Islet precursor cell (in vitro differentiated cells): ENCODE data around the gene PTPA.

ENCODE experiments used
- DNase-seq: peaks from one replicate; pipeline ENCODE4 v3.0.0-alpha.2; 2018

Gene PTPA

GRCh38 chr9:129110740-129111527 is at the start of gene PTPA, which contains the start of gene CRAT:
Gene PTPA, plus strand, starts transcription at chr9:129111415. Its CDS starts 186 bp downstream, at chr9:129111601.
Gene CRAT, minus strand, starts transcription at chr9:129110793. Its CDS starts 284 bp downstream, at chr9:129110509.
- DNase-seq: peak; percentile 98

- no peak for DNase-seq
These were observed 48.2 kb upstream of the PTPA start for GRCh38 chr9:129063061-129063460.

GRCh38 chr9:129064499-129064908 is 46.7 kb upstream of the PTPA start:
- DNase-seq: no peak

GRCh38 chr9:129068110-129068509 is 43.1 kb upstream of the PTPA start:
- DNase-seq: no peak

DNA sequence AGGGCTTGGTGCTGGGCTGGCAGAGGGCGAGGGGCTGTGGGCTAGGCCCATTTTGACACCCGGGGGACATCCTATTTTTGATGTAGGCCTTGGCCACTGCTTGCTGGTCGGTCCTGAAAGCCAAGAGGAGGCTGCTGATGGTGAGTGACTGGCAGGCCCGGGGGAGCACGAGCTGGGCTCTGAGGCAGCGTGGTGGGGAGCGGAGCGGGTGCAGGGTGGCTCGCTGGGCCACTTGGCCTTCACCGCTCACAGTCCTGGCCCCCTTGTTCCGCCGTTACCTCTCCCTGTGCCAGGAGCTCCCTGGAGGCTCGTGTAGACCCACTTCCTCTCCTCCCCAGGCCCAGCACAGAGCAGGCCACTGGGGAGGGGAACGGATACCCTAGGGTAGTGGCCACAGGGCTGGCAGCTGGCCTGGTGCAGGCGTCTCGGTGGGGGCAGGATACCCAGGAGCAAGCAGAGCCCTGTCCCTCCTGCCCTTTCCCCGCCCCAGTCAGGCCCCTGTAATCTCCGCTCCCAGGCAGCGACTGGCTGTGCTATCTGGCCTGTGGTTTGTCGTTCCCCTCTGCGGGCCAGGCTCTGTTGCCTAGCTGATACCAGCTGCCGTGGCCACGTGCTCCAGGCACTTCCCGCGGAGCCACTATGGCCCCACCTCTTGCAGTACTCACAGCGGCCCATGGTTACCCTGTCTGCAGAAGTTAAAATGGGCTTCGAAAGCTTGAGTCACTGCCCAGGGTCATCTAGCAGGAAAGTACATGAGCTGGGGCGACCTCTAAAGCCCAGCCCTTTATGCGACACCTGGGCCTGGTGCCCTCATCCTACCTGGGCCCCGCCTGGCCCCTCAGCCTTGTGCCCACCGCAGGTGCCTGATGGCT is 42.0 kb upstream of the PTPA start:
- peak; percentile 72 for DNase-seq

GRCh38 chr9:129069862-129070641 is 41.2 kb upstream of the PTPA start:
- no peak for DNase-seq

- no peak for DNase-seq
These were observed 40.3 kb upstream of the PTPA start for GRCh38 chr9:129070696-129071525.

- DNase-seq: no peak
These were observed 39.6 kb upstream of the PTPA start for GRCh38 chr9:129071526-129072126.

GRCh38 chr9:129072171-129072570 is 39.0 kb upstream of the PTPA start:
- DNase-seq: no peak

GRCh38 chr9:129073404-129073803 is 37.8 kb upstream of the PTPA start:
- no peak for DNase-seq

GRCh38 chr9:129074106-129074505 is 37.1 kb upstream of the PTPA start:
- DNase-seq: no peak

DNA sequence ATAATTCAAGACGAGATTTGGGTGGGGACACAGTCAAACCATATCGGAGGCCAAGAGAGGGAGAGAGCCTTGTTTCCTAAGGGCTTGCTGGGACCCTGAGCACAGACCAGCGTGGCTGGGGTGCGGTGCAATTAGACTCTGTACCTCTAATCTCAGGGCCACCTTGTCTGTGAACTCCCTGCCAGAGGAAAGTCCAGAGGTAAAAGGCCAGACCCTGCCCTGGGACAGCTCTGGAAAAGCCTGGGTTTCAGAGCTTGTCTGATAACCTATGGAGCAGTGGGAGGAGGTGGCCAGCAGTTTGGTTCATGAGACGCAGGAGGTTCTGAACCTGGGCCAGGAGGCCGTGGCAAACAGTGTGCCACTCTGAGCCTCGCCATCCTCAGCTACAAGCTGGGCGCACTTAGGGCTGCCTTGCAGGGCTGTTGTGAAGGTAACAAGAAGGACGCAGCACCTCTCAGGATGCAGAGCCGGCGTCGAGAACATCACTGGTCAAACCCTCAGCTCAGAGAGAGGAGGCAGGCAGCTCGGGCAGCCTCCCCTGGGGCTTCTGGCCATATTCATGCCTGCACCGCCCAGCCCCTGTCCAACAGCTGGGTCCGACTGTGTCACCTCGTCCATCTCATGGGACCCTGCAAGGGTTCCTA is 35.1 kb upstream of the PTPA start:
- DNase-seq: no peak

GRCh38 chr9:129076640-129077037 is 34.6 kb upstream of the PTPA start:
- no peak for DNase-seq

GRCh38 chr9:129077236-129077635 is 34.0 kb upstream of the PTPA start:
- no peak for DNase-seq

DNA sequence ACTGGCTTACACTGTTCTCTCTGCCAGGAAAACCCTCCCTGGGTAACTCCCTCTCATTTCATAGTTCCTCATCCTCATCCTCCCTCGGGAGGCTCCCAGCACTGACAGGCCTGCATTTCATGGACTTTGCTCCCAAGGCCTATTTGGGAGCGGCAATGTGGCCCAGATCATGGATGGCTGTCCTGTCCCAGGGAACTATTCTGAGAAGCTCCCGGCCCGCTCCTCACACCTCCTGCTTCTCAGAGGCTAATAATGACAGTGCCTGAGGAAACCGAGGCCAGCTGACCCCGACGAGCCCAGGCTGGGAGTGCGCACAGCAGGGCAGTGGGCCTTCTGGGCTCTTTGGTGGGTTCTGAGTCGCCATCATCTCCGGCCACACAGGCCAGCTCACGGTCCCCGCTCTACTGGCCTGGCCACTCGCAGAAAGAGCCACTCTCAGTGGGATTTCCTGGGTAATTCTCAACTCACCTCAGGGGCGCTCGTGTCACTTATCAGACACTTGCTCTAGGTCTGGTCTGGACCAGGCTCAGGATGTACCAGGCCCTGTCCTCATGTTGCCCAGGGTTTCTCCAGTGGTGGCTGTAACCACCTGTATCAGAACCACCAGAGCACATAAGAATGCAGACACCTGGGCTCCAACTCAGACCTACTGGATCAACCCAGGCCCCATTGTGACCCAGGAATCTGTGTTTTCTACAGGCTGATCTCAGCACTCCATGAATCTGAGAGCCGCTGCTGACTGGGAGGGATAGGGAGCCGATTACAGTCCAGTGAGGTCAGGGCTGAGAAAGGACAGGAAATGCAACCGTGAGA is 32.3 kb upstream of the PTPA start:
- DNase-seq: no peak

- no peak for DNase-seq
These were observed 31.4 kb upstream of the PTPA start for GRCh38 chr9:129079829-129080228.

DNA sequence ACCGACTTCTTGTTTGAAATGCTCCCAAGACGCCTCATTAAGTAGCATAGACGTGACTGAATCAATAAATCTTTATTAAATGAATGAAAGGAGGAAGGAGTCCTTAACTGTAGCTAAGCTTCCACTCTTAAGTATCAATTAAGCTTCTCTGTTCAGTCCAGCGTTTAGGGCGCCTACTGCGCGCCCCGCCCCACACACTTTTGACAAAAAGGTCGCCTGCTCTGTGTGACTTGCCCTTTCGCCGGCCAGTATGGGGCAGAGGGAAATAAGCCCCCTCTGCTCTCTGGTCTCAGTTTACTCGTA is 31.0 kb upstream of the PTPA start:
- no peak for DNase-seq

- DNase-seq: peak; percentile 100
These were observed 30.4 kb upstream of the PTPA start, which contains the start of gene DOLPP1 for GRCh38 chr9:129080601-129081387. Gene DOLPP1, plus strand, starts transcription at chr9:129081111. Its CDS starts 21 bp downstream, at chr9:129081132.

GRCh38 chr9:129081388-129081904 is 29.8 kb upstream of the PTPA start:
- DNase-seq: no peak
